Measurements from ENCODE around the gene LRRC25. TPM values are rescaled to one million over a fixed set of nuclear protein-coding genes. Genes with fewer than 3 reads are reported as not detected.

LRRC25 gene
- total and polyA plus RNA-seq, 9 donors: 1.4 to 9.2 (median 2.4) TPM

- no peaks in the 10 kb centered on the region for H3K36me3 ChIP-seq
- H3K4me1 ChIP-seq (ENCODE audit: insufficient read depth): peaks cover 9% of the 10 kb centered on the region
- intact Hi-C loops (cut with DNase I): no loop called here
- H3K4me3 ChIP-seq: no peak overlapping the region
- no peaks in the 10 kb centered on the region for H3K27me3 ChIP-seq
- no peak overlapping the region for H3K27ac ChIP-seq
- no peak for DNase-seq
- 58 to 66% (median 65%) methylated on average over 12 of the region's 12 CpGs for WGBS, 3 donors
- no peak for TF ChIP-seq EP300 (IDR thresholded peaks at IDR 0.05)
- no peak for TF ChIP-seq POLR2A (IDR thresholded peaks at IDR 0.05)
- TF ChIP-seq CTCF (IDR thresholded peaks at IDR 0.05): no peak
- no peaks in the 10 kb centered on the region for H3K9me3 ChIP-seq
Observed at GRCh38 chr19:18442941-18443340, 45.5 kb upstream of the LRRC25 start.

- DNase-seq: no peak
- WGBS, 3 donors: 73 to 78% (median 77%) methylated on average over 5 of the region's 5 CpGs
- intact Hi-C loops (cut with DNase I): no loop called here
- Histone ChIP-seq H3K9me3 (no peaks in the 10 kb centered on the region), H3K4me3 (no peak overlapping the region), H3K27me3 (no peaks in the 10 kb centered on the region), H3K27ac (no peak overlapping the region), H3K4me1 (ENCODE audit: insufficient read depth) (peaks cover 9% of the 10 kb centered on the region), H3K36me3 (no peaks in the 10 kb centered on the region)
- TF ChIP-seq CTCF (IDR thresholded peaks at IDR 0.05): no peak
- no peak for TF ChIP-seq EP300 (IDR thresholded peaks at IDR 0.05)
Observed at GRCh38 chr19:18441804-18442788, 44.7 kb upstream of the LRRC25 start.

GRCh38 chr19:18440936-18441803 is 43.7 kb upstream of the LRRC25 start:
- intact Hi-C loops (cut with DNase I): no loop called here
- peak in 3 of 5 donors; percentile 36 to 67 (median 38) for DNase-seq
- WGBS, 3 donors: 65 to 68% (median 67%) methylated on average over 21 to 23 of the region's 23 CpGs
- Histone ChIP-seq H3K27me3 (no peaks in the 10 kb centered on the region), H3K36me3 (no peaks in the 10 kb centered on the region), H3K4me3 (no peak overlapping the region), H3K9me3 (no peaks in the 10 kb centered on the region), H3K27ac (peak overlapping the region in 1 of 2 donors; percentile 90), H3K4me1 (ENCODE audit: insufficient read depth) (peaks cover 12% of the 10 kb centered on the region)
- TF ChIP-seq POLR2A (IDR thresholded peaks at IDR 0.05) (no peak), EP300 (IDR thresholded peaks at IDR 0.05) (no peak), CTCF (IDR thresholded peaks at IDR 0.05) (no peak)

GRCh38 chr19:18440415-18440877 is 43.0 kb upstream of the LRRC25 start:
- peaks cover 12% of the 10 kb centered on the region for H3K4me1 ChIP-seq (ENCODE audit: insufficient read depth)
- H3K27me3 ChIP-seq: no peaks in the 10 kb centered on the region
- no peak overlapping the region for H3K4me3 ChIP-seq
- H3K9me3 ChIP-seq: no peaks in the 10 kb centered on the region
- TF ChIP-seq CTCF (IDR thresholded peaks at IDR 0.05) (no peak), EP300 (IDR thresholded peaks at IDR 0.05) (no peak), POLR2A (IDR thresholded peaks at IDR 0.05) (no peak)
- no peaks in the 10 kb centered on the region for H3K36me3 ChIP-seq
- intact Hi-C loops (cut with DNase I): no loop called here
- H3K27ac ChIP-seq: peak overlapping the region in 1 of 2 donors; percentile 90
- peak in 4 of 5 donors; percentile 38 to 68 (median 56) for DNase-seq
- WGBS, 3 donors: 51 to 67% (median 56%) methylated on average over 11 of the region's 11 CpGs
